AG09319 (cell line): Measurements from ENCODE around the gene MMP20.
"Not testable (repeated sequence)": the region's sequence is repeated elsewhere in the genome, so short reads cannot be mapped to it uniquely, and the experiment has no call there.

Source experiments
- DNase-seq: peaks from one replicate; pipeline ENCODE4 v3.0.0-alpha.2; 2010; ENCODE audit warnings: low read depth; ENCODE audit errors: extremely low read depth
- TF ChIP-seq, protein P1 (sequence below): IDR thresholded peaks from 2 replicates; pipeline ENCODE4 v1.5.1; 2011; ENCODE audit warnings: low read depth, mild to moderate bottlenecking, inconsistent platforms, low read length, moderate library complexity

MMP20 gene

DNA sequence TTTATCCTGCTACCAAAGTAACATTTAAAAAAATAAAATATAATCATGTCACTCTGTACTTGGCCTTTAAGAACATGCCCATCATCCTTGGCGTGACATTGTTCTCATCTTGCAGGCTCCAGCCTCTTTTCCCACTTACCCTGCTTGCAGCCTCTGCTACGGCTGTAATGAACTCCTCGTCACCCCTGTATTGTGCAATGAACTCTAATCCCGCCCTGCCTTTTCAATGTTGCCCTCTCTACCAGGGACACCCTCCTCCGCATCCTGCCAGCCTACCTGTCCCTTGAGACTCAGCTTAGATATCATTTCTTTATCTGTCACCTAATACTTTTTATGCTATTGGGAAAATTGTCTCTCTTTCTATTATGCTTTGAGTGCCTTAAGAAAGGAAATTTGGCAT is 12.6 kb upstream of the MMP20 start:
- TF ChIP-seq, protein P1, sequence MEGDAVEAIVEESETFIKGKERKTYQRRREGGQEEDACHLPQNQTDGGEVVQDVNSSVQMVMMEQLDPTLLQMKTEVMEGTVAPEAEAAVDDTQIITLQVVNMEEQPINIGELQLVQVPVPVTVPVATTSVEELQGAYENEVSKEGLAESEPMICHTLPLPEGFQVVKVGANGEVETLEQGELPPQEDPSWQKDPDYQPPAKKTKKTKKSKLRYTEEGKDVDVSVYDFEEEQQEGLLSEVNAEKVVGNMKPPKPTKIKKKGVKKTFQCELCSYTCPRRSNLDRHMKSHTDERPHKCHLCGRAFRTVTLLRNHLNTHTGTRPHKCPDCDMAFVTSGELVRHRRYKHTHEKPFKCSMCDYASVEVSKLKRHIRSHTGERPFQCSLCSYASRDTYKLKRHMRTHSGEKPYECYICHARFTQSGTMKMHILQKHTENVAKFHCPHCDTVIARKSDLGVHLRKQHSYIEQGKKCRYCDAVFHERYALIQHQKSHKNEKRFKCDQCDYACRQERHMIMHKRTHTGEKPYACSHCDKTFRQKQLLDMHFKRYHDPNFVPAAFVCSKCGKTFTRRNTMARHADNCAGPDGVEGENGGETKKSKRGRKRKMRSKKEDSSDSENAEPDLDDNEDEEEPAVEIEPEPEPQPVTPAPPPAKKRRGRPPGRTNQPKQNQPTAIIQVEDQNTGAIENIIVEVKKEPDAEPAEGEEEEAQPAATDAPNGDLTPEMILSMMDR = no peak
- DNase-seq = no peak

DNA sequence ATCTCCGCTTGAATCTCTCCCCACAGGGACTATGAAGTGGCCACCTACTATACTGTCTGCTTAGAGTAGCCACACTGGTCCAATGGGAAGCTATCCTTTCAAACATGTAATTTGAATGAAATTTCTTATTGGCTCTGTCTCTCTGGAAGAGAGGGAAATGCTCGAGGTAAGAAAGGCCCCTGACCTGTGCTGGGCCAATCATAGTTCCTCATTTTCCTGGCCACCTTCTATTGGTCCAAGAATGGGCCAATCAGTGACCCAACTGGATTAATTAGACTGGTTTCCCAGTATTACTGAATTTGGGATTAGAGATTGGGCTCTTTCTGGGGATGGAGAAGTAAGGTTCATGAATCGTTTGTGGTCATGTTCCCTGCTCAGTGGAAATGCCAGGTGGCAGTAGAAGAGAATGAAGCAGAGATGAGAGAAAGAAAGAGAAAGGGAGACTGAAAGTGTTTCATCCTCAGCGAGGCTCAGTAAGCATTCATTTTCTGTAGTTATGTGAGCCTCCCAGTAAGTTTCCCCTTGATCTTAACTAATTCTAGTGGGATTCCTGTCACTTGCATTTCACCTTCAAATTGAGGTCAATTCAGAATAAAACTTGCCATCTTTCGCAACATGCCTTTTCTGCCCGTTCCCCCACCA is 8.4 kb upstream of the MMP20 start:
- TF ChIP-seq, protein P1 = no peak
- no peak for DNase-seq

DNA sequence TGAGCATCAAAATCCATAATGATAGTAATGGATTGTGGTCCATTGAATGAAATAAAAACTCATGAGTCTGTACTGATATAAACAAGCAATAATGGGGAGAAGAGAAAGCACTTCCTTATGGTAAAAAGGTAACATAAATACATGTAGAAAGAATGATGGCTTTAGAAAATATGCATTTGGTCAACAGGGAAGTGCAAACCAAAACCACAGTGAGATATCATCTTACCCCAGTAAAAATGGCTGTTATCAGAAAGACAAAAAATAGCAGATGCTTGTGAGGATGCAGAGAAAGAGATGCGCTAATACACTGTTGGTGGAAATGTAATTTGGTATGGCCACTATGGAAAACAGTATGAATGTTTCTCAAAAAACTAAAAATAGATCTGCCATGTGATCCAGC is 6.9 kb upstream of the MMP20 start:
- no peak for DNase-seq
- TF ChIP-seq, protein P1 = no peak

DNA sequence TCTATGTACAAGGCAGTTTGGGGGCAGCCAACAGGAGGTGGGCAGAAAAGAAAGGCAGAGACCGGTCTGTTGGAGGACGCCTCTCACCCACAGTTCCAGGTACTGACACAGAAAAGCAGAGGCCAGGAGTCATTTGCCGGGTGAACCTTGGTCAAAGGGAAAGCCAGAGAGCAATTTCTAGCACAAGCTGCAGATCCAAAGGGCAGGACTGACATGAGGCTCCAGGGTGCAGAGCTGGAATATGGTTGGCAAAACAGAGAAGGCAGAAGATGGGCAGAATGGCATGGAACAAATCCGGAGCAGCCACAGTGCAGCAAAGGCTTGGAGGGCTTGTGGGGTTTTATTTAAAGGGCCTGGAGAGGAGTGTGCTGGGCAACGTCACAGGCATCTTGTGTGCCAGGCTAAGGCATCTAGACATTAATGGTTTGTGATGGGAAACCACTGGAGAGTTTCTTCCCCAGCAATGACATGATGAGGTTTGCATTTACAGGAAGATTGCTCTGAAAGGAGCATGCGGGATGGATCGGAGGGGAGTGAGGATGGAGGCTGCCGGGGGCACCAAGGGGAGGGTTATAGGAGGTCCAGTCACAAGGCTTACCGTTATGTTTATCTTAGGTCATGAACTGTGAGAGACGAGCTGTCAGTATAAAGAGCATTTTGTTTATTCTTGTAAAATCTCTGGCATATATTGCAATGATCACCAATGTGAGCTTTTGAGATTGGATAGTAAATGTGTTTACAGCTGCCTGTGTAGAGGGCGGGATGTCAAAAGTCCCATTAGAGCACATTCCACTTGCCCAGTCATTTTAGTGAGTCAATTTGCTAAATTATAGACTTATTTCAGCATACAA is 5.7 kb upstream of the MMP20 start:
- DNase-seq = no peak
- TF ChIP-seq, protein P1 = no peak

DNA sequence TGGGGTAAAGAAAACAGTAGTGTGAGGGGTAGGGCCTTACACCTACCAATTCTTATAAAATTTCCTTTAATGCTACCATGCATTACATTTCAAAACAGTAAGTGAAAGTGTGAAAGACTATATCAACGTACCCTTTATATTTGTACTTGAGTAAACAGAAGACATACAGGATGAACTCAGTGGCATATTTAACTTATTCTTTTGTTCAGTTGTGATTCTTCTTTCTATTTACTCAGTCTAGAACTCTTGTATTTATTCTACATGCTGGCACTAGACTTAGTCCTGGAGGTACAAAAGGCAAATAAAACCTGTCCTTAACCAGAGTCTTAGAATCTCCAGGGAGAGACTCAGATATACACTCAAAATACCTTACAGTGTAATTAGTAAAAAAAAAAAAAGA is 4.8 kb upstream of the MMP20 start:
- DNase-seq = not testable (repeated sequence)

DNA sequence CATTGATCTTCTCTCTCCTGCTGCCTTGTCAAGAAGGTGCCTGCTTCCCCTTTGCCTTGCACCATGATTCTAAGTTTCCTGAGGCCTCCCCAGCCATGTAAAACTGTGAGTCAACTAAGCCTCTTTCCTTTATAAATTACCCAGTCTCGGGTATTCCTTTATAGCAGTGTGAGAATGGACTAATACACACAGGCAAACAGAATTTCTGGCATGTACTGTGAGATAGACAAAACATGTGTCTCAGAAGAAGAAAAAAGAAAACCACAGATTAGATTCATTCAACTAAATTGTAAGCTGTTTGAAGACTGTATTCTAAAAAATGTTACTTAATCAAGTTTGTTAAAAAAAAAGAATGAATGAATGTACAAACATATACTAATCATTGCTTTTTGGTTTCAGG is 1.5 kb upstream of the MMP20 start:
- TF ChIP-seq, protein P1 = no peak
- no peak for DNase-seq

DNA sequence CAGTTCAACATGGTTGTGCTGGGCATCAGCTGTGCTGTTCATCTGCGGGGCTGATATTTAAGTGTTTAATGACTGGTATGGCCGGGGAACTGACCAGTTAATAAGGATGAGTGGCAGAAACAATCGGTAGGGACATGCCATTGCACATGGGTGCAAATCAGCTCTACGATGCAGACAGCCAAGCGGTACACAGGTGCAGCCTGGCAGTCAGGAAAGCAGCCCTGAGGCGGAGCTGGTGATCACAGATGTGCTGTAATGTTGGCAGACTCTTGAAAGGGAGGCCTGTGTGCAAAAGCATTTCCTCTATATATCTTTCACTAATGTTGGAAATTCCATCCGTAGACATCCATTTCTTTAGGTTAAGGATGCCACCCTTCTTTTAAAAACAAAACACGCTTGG is 1.1 kb downstream of the MMP20 start:
- TF ChIP-seq, protein P1 = no peak
- no peak for DNase-seq
